Endothelial cell (in vitro differentiated cells): Measurements from ENCODE around the gene RTCA. TPM values are rescaled to one million over a fixed set of nuclear protein-coding genes. Genes with fewer than 3 reads are reported as not detected.

Source experiments
- DNase-seq: peaks from one replicate; pipeline ENCODE4 v3.0.0; 2021; ENCODE audit warnings: low spot score
- H3K27ac Mint-ChIP-seq: one replicate; pipeline ENCODE4 v1.8.0; 2021; ENCODE audit warnings: mixed read lengths, inconsistent platforms; ENCODE audit not compliant: unreplicated experiment
- H3K27me3 Mint-ChIP-seq: one replicate; pipeline ENCODE4 v1.8.0; 2021; ENCODE audit warnings: mild to moderate bottlenecking, moderate library complexity, mixed read lengths, inconsistent platforms; ENCODE audit not compliant: unreplicated experiment
- H3K36me3 Mint-ChIP-seq: one replicate; pipeline ENCODE4 v1.8.0; 2021; ENCODE audit warnings: mild to moderate bottlenecking, low read depth, mixed read lengths, inconsistent platforms; ENCODE audit not compliant: unreplicated experiment
- H3K4me1 Mint-ChIP-seq: one replicate; pipeline ENCODE4 v1.8.0; 2021; ENCODE audit warnings: mild to moderate bottlenecking, mixed read lengths, inconsistent platforms; ENCODE audit not compliant: unreplicated experiment
- H3K4me3 Mint-ChIP-seq: one replicate; pipeline ENCODE4 v1.8.0; 2021; ENCODE audit warnings: mild to moderate bottlenecking, mixed read lengths, inconsistent platforms; ENCODE audit not compliant: unreplicated experiment
- H3K9me3 Mint-ChIP-seq: one replicate; pipeline ENCODE4 v1.8.0; 2021; ENCODE audit warnings: mixed read lengths, inconsistent platforms; ENCODE audit not compliant: unreplicated experiment
- CTCF ChIP-seq: fragments of 200-600 bp; sonication (generic); IDR thresholded peaks from one replicate; pipeline ENCODE4 v1.5.0; 2021; ENCODE audit warnings: antibody characterized with exemption; ENCODE audit not compliant: unreplicated experiment
- long read RNA-seq: library from polyadenylated mRNA; unstranded; transcript quantifications from one replicate; pipeline ENCODE4 v2.0.0, GENCODE V29; 2020; ENCODE audit not compliant: unreplicated experiment
- total RNA-seq: library from RNA; stranded (reverse); fragmentation: NEBNext Ultra II Directional; extraction: Animal tissue kit (Norgen Biotek cat#: 25700); gene quantifications from one replicate; pipeline ENCODE4 v1.2.1, GENCODE V29; 2021; ENCODE audit not compliant: unreplicated experiment

Gene RTCA
- 46.3 TPM for total RNA-seq
- long read RNA-seq, transcript RTCA-203 (11 exons, 2,535 nt): major isoform, 46 of 56 reads
- long read RNA-seq, partial matches to known transcripts: 0 of 56 reads
- long read RNA-seq, other reads (novel, unspliced or antisense): 8 of 56 reads

GRCh38 chr1:100265931-100266740, at the start of gene RTCA:
RTCA (plus strand) TSS chr1:100266216; CDS start chr1:100266376, 160 bp downstream.
- TF ChIP-seq CTCF: no peak
- peak; percentile 91 for DNase-seq
- Mint-ChIP-seq H3K9me3 (no peaks in the 10 kb centered on the region), H3K36me3 (peaks cover 31% of the 10 kb centered on the region), H3K27me3 (peaks cover 10% of the 10 kb centered on the region), H3K27ac (peak within 1 kb of the TSS; percentile 94), H3K4me3 (peak within 1 kb of the TSS; percentile 99), H3K4me1 (peaks cover 15% of the 10 kb centered on the region)

GRCh38 chr1:100217834-100218233, 48.2 kb upstream of the RTCA start:
- Mint-ChIP-seq H3K27ac (no peak overlapping the region), H3K9me3 (no peaks in the 10 kb centered on the region), H3K27me3 (no peaks in the 10 kb centered on the region), H3K4me3 (no peak overlapping the region), H3K4me1 (no peaks in the 10 kb centered on the region), H3K36me3 (peaks cover 9% of the 10 kb centered on the region)
- no peak for TF ChIP-seq CTCF
- no peak for DNase-seq

DNA sequence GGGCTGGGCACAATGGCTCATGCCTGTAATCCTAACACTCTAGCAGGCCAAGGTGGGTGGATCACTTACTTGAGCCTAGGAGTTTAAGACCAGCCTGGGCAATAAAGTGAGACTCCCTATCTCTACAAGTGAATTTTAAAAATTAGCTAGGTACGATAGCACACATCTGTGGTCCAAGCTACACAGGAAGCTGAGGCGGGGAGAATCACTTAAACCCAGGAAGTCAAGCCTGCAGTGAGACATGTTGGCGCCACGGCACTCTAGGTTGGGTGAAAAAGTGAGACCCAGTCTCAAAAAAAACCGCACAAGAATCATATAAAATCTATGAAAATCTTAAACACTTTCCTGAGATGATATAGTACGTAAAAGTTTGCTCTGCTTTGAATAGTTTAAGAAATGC, 46.6 kb upstream of the RTCA start:
- peaks cover 5% of the 10 kb centered on the region for H3K36me3 Mint-ChIP-seq
- H3K27me3 Mint-ChIP-seq: no peaks in the 10 kb centered on the region
- TF ChIP-seq CTCF: no peak
- H3K4me3 Mint-ChIP-seq: no peak overlapping the region
- no peaks in the 10 kb centered on the region for H3K4me1 Mint-ChIP-seq
- H3K27ac Mint-ChIP-seq: no peak overlapping the region
- DNase-seq: no peak
- H3K9me3 Mint-ChIP-seq: no peaks in the 10 kb centered on the region

GRCh38 chr1:100219883-100220282, 46.1 kb upstream of the RTCA start:
- Mint-ChIP-seq H3K9me3 (no peaks in the 10 kb centered on the region), H3K27me3 (no peaks in the 10 kb centered on the region), H3K4me1 (no peaks in the 10 kb centered on the region), H3K27ac (no peak overlapping the region), H3K4me3 (no peak overlapping the region), H3K36me3 (peaks cover 5% of the 10 kb centered on the region)
- TF ChIP-seq CTCF: no peak
- no peak for DNase-seq

- Mint-ChIP-seq H3K27ac (no peak overlapping the region), H3K27me3 (no peaks in the 10 kb centered on the region), H3K9me3 (no peaks in the 10 kb centered on the region), H3K4me1 (no peaks in the 10 kb centered on the region), H3K4me3 (no peak overlapping the region), H3K36me3 (peaks cover 5% of the 10 kb centered on the region)
- DNase-seq: no peak
- no peak for TF ChIP-seq CTCF
Observed at GRCh38 chr1:100222428-100222827, 43.6 kb upstream of the RTCA start.
